Activated naive CD8-positive, alpha-beta T cell treated with anti-CD3 and anti-CD28 coated beads, Interleukin-2, amount 10 ng/mL, durations not matched to agents 7 days and 5 days (primary cell): ENCODE data around the gene HBA1. TPM values are rescaled to one million over a fixed set of nuclear protein-coding genes. Genes with fewer than 3 reads are reported as not detected.
"Not testable (repeated sequence)": the region's sequence is repeated elsewhere in the genome, so short reads cannot be mapped to it uniquely, and the experiment has no call there.

ENCODE experiments used
- ATAC-seq: fragments of 150-1000 bp; cut with Tn5 transposase; one replicate; pipeline ENCODE4 v1.10.0; 2021; ENCODE audit warnings: low read depth, moderate library complexity
- POLR2A ChIA-PET: fragments of 350-600 bp; sonication (Branson Sonifier 250); formaldehyde crosslinking; loops from one replicate; lab custom pipeline; 2021; ENCODE audit warnings: antibody characterized with exemption; lab: Charles Lee
- DNase-seq: peaks from one replicate; pipeline ENCODE4 v3.0.0; 2021
- H3K27ac Mint-ChIP-seq: one replicate; pipeline ENCODE4 v1.8.0; 2022; ENCODE audit warnings: mild to moderate bottlenecking, mixed read lengths
- H3K27me3 Mint-ChIP-seq: one replicate; pipeline ENCODE4 v1.8.0; 2022; ENCODE audit warnings: mild to moderate bottlenecking, moderate library complexity, mixed read lengths
- H3K36me3 Mint-ChIP-seq: one replicate; pipeline ENCODE4 v1.8.0; 2021; ENCODE audit warnings: mild to moderate bottlenecking, mixed read lengths
- H3K4me1 Mint-ChIP-seq: one replicate; pipeline ENCODE4 v1.8.0; 2021; ENCODE audit warnings: mixed read lengths
- H3K4me3 Mint-ChIP-seq: one replicate; pipeline ENCODE4 v1.8.0; 2022; ENCODE audit warnings: mild to moderate bottlenecking, moderate library complexity, mixed read lengths
- H3K9me3 Mint-ChIP-seq: one replicate; pipeline ENCODE4 v1.8.0; 2021; ENCODE audit warnings: mixed read lengths
- total RNA-seq, 2 experiments: library from RNA; stranded (reverse); gene quantifications; one replicate each; pipeline ENCODE4 v1.2.3, GENCODE V29; 2021

HBA1 gene
- not detected for total RNA-seq

DNA sequence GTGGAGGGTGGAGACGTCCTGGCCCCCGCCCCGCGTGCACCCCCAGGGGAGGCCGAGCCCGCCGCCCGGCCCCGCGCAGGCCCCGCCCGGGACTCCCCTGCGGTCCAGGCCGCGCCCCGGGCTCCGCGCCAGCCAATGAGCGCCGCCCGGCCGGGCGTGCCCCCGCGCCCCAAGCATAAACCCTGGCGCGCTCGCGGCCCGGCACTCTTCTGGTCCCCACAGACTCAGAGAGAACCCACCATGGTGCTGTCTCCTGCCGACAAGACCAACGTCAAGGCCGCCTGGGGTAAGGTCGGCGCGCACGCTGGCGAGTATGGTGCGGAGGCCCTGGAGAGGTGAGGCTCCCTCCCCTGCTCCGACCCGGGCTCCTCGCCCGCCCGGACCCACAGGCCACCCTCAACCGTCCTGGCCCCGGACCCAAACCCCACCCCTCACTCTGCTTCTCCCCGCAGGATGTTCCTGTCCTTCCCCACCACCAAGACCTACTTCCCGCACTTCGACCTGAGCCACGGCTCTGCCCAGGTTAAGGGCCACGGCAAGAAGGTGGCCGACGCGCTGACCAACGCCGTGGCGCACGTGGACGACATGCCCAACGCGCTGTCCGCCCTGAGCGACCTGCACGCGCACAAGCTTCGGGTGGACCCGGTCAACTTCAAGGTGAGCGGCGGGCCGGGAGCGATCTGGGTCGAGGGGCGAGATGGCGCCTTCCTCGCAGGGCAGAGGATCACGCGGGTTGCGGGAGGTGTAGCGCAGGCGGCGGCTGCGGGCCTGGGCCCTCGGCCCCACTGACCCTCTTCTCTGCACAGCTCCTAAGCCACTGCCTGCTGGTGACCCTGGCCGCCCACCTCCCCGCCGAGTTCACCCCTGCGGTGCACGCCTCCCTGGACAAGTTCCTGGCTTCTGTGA, at the start of gene HBA1:
TSS of gene HBA1 (plus strand) at position 204 of the 906 bp plus-strand sequence. CDS start at position 241, 37 bp downstream.
- H3K4me3 Mint-ChIP-seq, H3K27ac Mint-ChIP-seq, H3K9me3 Mint-ChIP-seq, H3K36me3 Mint-ChIP-seq, H3K4me1 Mint-ChIP-seq, POLR2A ChIA-PET: not testable (repeated sequence)
- peak; percentile 50 for DNase-seq
- ATAC-seq, result peak; percentile 41
- H3K27me3 Mint-ChIP-seq, result peaks cover 55% of the 10 kb centered on the region

- H3K36me3 Mint-ChIP-seq, result peaks cover 4% of the 10 kb centered on the region
- DNase-seq (no peak), ATAC-seq (peak; percentile 75)
- peaks cover 22% of the 10 kb centered on the region for H3K4me1 Mint-ChIP-seq
- peak overlapping the region; percentile 25 for H3K4me3 Mint-ChIP-seq
- H3K27ac Mint-ChIP-seq, result peak overlapping the region; percentile 40
- POLR2A ChIA-PET, result no interaction called here
- no peaks in the 10 kb centered on the region for H3K27me3 Mint-ChIP-seq
- no peaks in the 10 kb centered on the region for H3K9me3 Mint-ChIP-seq
Measured at GRCh38 chr16:129075-129474, 47.4 kb upstream of the HBA1 start.

- Mint-ChIP-seq H3K36me3 (peaks cover 4% of the 10 kb centered on the region), H3K27me3 (no peaks in the 10 kb centered on the region), H3K27ac (no peak overlapping the region), H3K4me3 (no peak overlapping the region), H3K9me3 (no peaks in the 10 kb centered on the region), H3K4me1 (peaks cover 27% of the 10 kb centered on the region)
- no peak for DNase-seq
- no peak for ATAC-seq
- POLR2A ChIA-PET, result no interaction called here
Measured at GRCh38 chr16:130533-131173, 45.8 kb upstream of the HBA1 start.

DNA sequence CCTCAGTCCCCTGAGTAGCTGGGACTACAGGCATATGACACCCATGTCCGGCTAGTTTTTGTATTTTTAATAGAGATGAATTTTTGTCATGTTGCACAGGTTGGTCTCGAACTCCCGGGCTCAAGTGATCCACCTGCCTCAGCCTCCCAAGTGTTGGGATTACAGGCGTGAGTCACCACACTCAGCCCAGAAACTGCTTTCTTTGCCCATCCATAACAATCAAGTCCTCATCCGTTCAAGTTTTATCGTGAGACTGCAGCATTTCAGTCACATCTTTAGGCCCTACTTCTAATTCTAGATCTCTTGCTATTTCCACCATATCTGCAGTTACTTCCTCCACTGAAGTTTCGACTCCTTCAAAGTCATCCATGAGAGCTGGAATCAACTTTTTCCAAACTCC, 44.4 kb upstream of the HBA1 start:
- no peak for DNase-seq
- no peak overlapping the region for H3K27ac Mint-ChIP-seq
- H3K27me3 Mint-ChIP-seq, result no peaks in the 10 kb centered on the region
- peaks cover 8% of the 10 kb centered on the region for H3K36me3 Mint-ChIP-seq
- no peak for ATAC-seq
- no peaks in the 10 kb centered on the region for H3K9me3 Mint-ChIP-seq
- POLR2A ChIA-PET, result interaction anchor here (0.6 kb wide), 1 partner anchor 84 kb away, joined by 5 read pairs; no protein-coding TSS in a partner anchor
- peaks cover 31% of the 10 kb centered on the region for H3K4me1 Mint-ChIP-seq
- no peak overlapping the region for H3K4me3 Mint-ChIP-seq

DNA sequence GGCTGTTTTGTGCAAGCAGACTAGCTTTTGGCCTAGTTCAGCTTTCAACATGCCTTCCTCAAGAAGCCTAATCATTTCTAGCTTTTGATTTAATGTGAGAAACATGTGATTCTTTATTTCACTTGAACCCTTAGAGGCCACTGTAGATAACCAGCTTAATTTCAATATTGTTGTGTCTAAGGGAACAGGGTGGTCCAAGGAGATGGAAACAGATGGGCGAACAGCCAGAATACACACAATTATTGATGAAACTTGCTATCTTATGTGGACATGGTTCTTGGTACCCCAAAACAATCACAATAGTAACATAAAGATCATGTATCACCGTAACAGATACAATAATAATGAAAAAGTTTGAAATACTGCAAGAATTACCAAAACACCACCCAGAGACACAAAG, 42.8 kb upstream of the HBA1 start:
- POLR2A ChIA-PET, result no interaction called here
- DNase-seq, result no peak
- Mint-ChIP-seq H3K9me3 (no peaks in the 10 kb centered on the region), H3K4me3 (no peak overlapping the region), H3K27ac (no peak overlapping the region), H3K36me3 (peaks cover 8% of the 10 kb centered on the region), H3K27me3 (peaks cover 2% of the 10 kb centered on the region), H3K4me1 (peaks cover 31% of the 10 kb centered on the region)
- ATAC-seq, result no peak

- peaks cover 5% of the 10 kb centered on the region for H3K36me3 Mint-ChIP-seq
- H3K9me3 Mint-ChIP-seq, result no peaks in the 10 kb centered on the region
- H3K27me3 Mint-ChIP-seq, result peaks cover 2% of the 10 kb centered on the region
- peak overlapping the region; percentile 82 for H3K4me3 Mint-ChIP-seq
- ATAC-seq (peak; percentile 21), DNase-seq (peak; percentile 64)
- POLR2A ChIA-PET, result interaction anchor here (1.0 kb wide), 1 partner anchor 45 kb away, joined by 3 read pairs; no protein-coding TSS in a partner anchor
- peak overlapping the region; percentile 83 for H3K27ac Mint-ChIP-seq
- H3K4me1 Mint-ChIP-seq, result peaks cover 16% of the 10 kb centered on the region
Measured at GRCh38 chr16:138049-138417, 38.4 kb upstream of the HBA1 start.

DNA sequence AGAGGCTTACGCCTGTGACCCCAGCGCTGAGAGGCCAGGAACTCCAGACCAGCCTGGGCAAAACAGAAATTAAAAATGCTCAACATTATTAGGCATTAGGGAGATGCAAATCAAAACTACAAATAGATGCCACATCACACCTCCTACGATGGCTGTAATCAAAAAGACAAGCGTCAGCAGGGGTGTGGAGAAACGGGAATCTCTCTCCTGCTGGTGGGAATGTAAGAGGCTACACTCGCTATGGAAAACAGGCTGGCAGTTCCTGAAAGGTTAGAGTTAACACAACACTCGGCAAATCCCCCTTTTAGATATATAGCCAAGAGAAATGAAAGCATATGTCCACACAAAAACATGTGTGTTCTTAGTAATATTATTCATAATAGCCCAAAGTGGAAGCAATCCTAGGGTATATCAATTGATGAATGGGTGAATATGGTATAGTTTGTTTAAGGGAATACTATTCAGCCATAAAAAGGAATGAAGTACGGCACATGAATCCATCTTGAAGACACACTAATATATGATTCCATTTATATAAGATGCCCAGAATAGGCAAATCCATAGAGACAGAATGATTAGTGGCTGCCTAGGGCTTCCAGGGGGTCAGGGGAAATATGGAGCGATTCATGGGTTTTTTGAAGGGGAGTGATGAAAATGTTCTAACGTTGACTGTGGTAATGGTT, 36.2 kb upstream of the HBA1 start:
- Mint-ChIP-seq H3K36me3 (peaks cover 3% of the 10 kb centered on the region), H3K4me1 (peaks cover 5% of the 10 kb centered on the region), H3K27ac (no peak overlapping the region), H3K4me3 (no peak overlapping the region), H3K9me3 (no peaks in the 10 kb centered on the region), H3K27me3 (peaks cover 6% of the 10 kb centered on the region)
- POLR2A ChIA-PET, result no interaction called here
- no peak for DNase-seq
- ATAC-seq, result no peak

DNA sequence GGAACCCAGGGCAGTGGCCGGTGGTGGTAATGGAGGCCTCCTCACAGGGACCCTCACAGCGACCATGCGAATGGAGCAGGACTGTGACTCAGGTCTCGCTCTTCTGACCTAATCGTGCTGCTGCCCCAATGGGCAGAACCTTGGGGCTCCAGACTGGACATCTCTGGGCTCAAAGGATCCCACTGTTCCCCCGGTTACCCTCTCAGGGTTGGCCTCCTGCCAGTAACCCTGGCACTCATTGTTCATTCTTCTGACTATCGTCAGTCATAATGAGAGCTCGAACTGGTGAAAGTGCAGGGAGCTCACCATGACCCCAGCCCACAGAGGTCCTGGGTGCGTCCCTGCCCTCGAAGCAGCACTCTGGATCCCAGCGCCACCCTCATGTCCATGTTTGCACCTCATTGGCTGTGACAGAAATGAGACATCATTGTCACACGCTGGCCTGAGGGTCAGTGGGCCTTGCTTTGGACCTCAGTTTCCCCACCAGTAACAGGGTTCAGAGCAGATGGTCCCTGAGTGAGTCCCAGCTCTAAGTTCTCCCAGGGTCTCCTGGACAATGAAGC, 34.0 kb upstream of the HBA1 start:
- Mint-ChIP-seq H3K27ac (no peak overlapping the region), H3K4me3 (no peak overlapping the region), H3K9me3 (no peaks in the 10 kb centered on the region), H3K36me3 (no peaks in the 10 kb centered on the region), H3K4me1 (peaks cover 1% of the 10 kb centered on the region), H3K27me3 (peaks cover 10% of the 10 kb centered on the region)
- no peak for ATAC-seq
- POLR2A ChIA-PET, result no interaction called here
- DNase-seq, result no peak

DNA sequence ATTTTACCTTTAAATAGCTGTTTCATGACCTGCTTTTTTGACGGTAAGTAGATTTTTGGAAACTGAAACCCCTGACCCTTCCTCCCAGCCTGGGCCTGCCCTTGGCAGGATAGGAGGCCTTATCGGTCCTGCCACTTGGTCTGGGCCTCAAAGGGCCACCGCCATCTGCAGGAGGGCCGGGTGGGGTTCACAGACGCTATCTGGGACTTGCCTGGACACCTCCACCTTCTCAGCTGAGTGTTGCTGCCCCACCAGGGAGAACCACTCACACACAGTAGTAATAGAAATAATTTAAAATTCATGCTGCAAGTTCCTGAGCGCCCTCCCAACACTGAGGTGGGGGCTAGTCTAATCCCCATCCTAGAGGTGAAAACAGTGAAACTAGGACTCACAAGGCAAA, 33.4 kb upstream of the HBA1 start:
- POLR2A ChIA-PET, result no interaction called here
- ATAC-seq, result no peak
- Mint-ChIP-seq H3K36me3 (no peaks in the 10 kb centered on the region), H3K27ac (no peak overlapping the region), H3K9me3 (no peaks in the 10 kb centered on the region), H3K4me3 (no peak overlapping the region), H3K27me3 (peaks cover 10% of the 10 kb centered on the region), H3K4me1 (peaks cover 1% of the 10 kb centered on the region)
- no peak for DNase-seq

DNA sequence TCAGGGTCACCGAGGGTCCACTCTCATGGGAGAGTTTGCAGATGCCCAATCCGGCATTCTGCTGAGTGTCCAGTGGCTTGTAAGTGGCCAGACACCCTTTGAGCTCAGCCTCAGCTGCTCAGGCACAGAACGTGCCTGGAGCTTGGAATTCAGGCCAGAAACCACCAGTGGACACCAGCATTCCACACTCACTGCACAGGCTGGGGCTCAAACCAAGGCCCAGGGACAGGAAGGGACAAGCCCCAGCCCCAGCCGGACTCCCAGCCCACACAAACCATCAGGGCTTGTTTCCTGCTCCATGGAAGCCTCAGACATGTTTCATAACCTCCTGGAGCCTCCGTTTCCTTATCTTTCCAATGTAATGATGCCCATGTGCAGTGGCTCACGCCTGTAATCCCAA, 33.0 kb upstream of the HBA1 start:
- H3K4me1 Mint-ChIP-seq, result peaks cover 1% of the 10 kb centered on the region
- H3K36me3 Mint-ChIP-seq, result no peaks in the 10 kb centered on the region
- POLR2A ChIA-PET, result no interaction called here
- H3K4me3 Mint-ChIP-seq, result no peak overlapping the region
- DNase-seq (no peak), ATAC-seq (no peak)
- peaks cover 14% of the 10 kb centered on the region for H3K27me3 Mint-ChIP-seq
- no peak overlapping the region for H3K27ac Mint-ChIP-seq
- H3K9me3 Mint-ChIP-seq, result no peaks in the 10 kb centered on the region

GRCh38 chr16:144797-145252, 31.7 kb upstream of the HBA1 start:
- POLR2A ChIA-PET, result no interaction called here
- peaks cover 19% of the 10 kb centered on the region for H3K27me3 Mint-ChIP-seq
- no peak overlapping the region for H3K4me3 Mint-ChIP-seq
- ATAC-seq (no peak), DNase-seq (no peak)
- no peak overlapping the region for H3K27ac Mint-ChIP-seq
- H3K36me3 Mint-ChIP-seq, result no peaks in the 10 kb centered on the region
- no peaks in the 10 kb centered on the region for H3K9me3 Mint-ChIP-seq
- no peaks in the 10 kb centered on the region for H3K4me1 Mint-ChIP-seq

DNA sequence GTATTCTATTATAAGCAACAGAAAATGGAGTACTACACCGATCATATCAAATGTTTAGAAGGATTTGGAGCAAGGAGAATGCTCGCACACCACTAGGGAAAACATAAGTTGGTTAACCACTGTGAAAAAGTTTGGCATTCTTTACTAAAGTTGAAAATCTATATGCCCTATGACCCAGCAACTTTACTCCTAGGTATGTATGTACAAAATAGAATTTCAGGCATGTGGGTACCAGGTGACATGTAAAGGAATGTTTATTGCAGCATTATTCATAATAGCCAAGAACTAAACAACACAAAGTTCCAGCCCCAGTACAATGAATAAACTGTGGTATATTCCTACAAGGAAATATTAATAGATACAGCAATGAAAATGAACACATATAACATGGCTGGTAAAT, 29.8 kb upstream of the HBA1 start:
- DNase-seq, result no peak
- peaks cover 24% of the 10 kb centered on the region for H3K27me3 Mint-ChIP-seq
- H3K36me3 Mint-ChIP-seq, result no peaks in the 10 kb centered on the region
- POLR2A ChIA-PET, result no interaction called here
- no peak overlapping the region for H3K4me3 Mint-ChIP-seq
- H3K4me1 Mint-ChIP-seq, result no peaks in the 10 kb centered on the region
- no peaks in the 10 kb centered on the region for H3K9me3 Mint-ChIP-seq
- ATAC-seq, result no peak
- H3K27ac Mint-ChIP-seq, result no peak overlapping the region

DNA sequence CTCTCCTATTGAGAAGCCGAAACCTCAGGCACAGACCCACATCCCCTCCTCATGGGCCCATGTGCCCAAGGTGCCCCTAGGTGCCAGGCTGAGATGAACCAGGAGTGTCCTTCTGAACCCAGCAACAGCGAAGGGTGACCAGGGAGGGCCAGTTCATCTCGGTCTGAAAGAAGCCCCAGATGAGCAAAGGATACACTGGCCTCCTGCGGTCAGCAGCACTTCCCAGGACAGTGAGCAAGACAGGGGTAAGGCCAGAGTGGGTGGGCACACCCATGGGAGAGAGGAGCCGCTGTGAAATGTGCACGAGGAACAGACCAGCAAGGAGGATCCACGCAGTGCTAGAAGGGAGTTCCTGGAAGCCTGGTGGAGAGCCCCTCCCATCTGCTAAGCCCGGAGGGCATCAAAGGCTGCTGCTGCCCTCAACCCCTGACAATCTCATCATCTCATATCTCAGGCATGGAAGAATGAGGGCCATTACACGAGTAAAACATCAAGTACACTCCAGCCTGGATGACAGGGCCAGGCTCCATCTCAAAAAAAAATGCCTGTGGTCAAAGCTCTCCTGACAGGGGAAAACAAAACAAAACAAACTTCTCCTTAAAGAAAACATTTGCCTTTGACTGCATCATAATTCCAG, 27.3 kb upstream of the HBA1 start:
- Mint-ChIP-seq H3K4me3 (no peak overlapping the region), H3K27ac (no peak overlapping the region), H3K9me3 (no peaks in the 10 kb centered on the region), H3K27me3 (peaks cover 25% of the 10 kb centered on the region), H3K36me3 (no peaks in the 10 kb centered on the region), H3K4me1 (no peaks in the 10 kb centered on the region)
- ATAC-seq (no peak), DNase-seq (no peak)
- POLR2A ChIA-PET, result no interaction called here
